ENCODE measurements around the gene PDE4D. TPM values are rescaled to one million over a fixed set of nuclear protein-coding genes. Genes with fewer than 3 reads are reported as not detected.

The PDE4D gene
- total RNA-seq, 1 experiment from 2014 or later, result 2.1 TPM

- H3K27ac Mint-ChIP-seq, result no peak overlapping the region
- no peaks in the 10 kb centered on the region for H3K23me2 ChIP-seq (ENCODE audit: insufficient read length, low read depth, low read length, poor library complexity, severe bottlenecking)
- H3K4me1 ChIP-seq (ENCODE audit: insufficient read depth, low read length), result no peaks in the 10 kb centered on the region
- TF ChIP-seq CTCF (conservative IDR thresholded peaks at IDR 0.05), result no peak
- peaks cover 20% of the 10 kb centered on the region for H3K9me3 ChIP-seq (ENCODE audit: control insufficient read depth, low read depth, low read length)
- no peak overlapping the region for H3K4ac ChIP-seq (ENCODE audit: low read depth, low read length)
- no CpG with 5 or more reads among the region's 1 CpG for WGBS (ENCODE audit: extremely low coverage, insufficient read length, low lambda C conversion rate)
- no peak overlapping the region for H2AFZ ChIP-seq (ENCODE audit: low read length)
- no peak overlapping the region for H3K4me2 ChIP-seq (ENCODE audit: insufficient read depth, insufficient read length, low read length)
- H4K20me1 ChIP-seq (ENCODE audit: control insufficient read depth, insufficient read depth, insufficient read length), result no peaks in the 10 kb centered on the region
- no peak overlapping the region for H3K27ac ChIP-seq (ENCODE audit: insufficient read length, low read depth, low read length)
- no peak overlapping the region for H3K56ac ChIP-seq (ENCODE audit: insufficient read length, low read depth, low read length)
- no peak overlapping the region for H3K14ac ChIP-seq (ENCODE audit: insufficient read depth, low read length)
- no peak overlapping the region for H4K91ac ChIP-seq (ENCODE audit: insufficient read length, low read depth, low read length)
- no peak overlapping the region for H3K18ac ChIP-seq (ENCODE audit: insufficient read length, low read depth, low read length)
- no peak overlapping the region for H3T11ph ChIP-seq (ENCODE audit: low read length)
- peaks cover 16 to 20% of the 10 kb centered on the region in 2 experiments for H3K4me1 Mint-ChIP-seq
- peaks cover 27 to 35% of the 10 kb centered on the region in 2 experiments for H3K9me3 Mint-ChIP-seq
- no peak overlapping the region for H3K4me3 Mint-ChIP-seq
- no peak overlapping the region for H3K9ac ChIP-seq (ENCODE audit: extremely low read depth, insufficient read length, low read length)
- no peaks in the 10 kb centered on the region; the same call in 1 of the 2 replicates for H3K27me3 Mint-ChIP-seq (ENCODE audit: low read depth)
- DNase-seq, result no peak
- H2AK5ac ChIP-seq (ENCODE audit: insufficient read length, low read length), result no peak overlapping the region
- no peak overlapping the region for H3K23ac ChIP-seq (ENCODE audit: insufficient read length, low read depth, low read length)
- peaks cover 26 to 39% (median 33%) of the 10 kb centered on the region in 3 experiments for H3K36me3 Mint-ChIP-seq (ENCODE audit: insufficient read depth in 1 of 3, low read depth in 3 of 3)
- no peak overlapping the region for H2BK120ac ChIP-seq (ENCODE audit: low read depth, low read length, poor library complexity, severe bottlenecking)
- H2BK20ac ChIP-seq (ENCODE audit: low read depth, low read length, poor library complexity, severe bottlenecking), result no peak overlapping the region
- H2BK15ac ChIP-seq (ENCODE audit: low read depth, low read length), result no peak overlapping the region
- no peak overlapping the region for H4K5ac ChIP-seq (ENCODE audit: insufficient read length, low read depth, low read length)
- H2BK12ac ChIP-seq (ENCODE audit: insufficient read length, low read depth, low read length), result no peak overlapping the region
- H3K27me3 ChIP-seq (ENCODE audit: insufficient read depth, low read length), result no peaks in the 10 kb centered on the region
- no peaks in the 10 kb centered on the region for H3K79me2 ChIP-seq (ENCODE audit: insufficient read depth, low read length)
- no peaks in the 10 kb centered on the region for H3K79me1 ChIP-seq (ENCODE audit: insufficient read depth, low read depth, low read length, poor library complexity, severe bottlenecking)
- H4K8ac ChIP-seq (replicated peaks; ENCODE audit: insufficient read length, low read depth, low read length), result no peak overlapping the region
- H2BK5ac ChIP-seq (ENCODE audit: insufficient read length, low read length), result no peak overlapping the region
These were observed 176.5 kb downstream of the PDE4D start for GRCh38 chr5:59716966-59717500.
